ENCODE data around the gene ENTREP3.
A peak's percentile ranks its signal among the peaks of the same experiment; 100 is the strongest.

Gene ENTREP3

DNA sequence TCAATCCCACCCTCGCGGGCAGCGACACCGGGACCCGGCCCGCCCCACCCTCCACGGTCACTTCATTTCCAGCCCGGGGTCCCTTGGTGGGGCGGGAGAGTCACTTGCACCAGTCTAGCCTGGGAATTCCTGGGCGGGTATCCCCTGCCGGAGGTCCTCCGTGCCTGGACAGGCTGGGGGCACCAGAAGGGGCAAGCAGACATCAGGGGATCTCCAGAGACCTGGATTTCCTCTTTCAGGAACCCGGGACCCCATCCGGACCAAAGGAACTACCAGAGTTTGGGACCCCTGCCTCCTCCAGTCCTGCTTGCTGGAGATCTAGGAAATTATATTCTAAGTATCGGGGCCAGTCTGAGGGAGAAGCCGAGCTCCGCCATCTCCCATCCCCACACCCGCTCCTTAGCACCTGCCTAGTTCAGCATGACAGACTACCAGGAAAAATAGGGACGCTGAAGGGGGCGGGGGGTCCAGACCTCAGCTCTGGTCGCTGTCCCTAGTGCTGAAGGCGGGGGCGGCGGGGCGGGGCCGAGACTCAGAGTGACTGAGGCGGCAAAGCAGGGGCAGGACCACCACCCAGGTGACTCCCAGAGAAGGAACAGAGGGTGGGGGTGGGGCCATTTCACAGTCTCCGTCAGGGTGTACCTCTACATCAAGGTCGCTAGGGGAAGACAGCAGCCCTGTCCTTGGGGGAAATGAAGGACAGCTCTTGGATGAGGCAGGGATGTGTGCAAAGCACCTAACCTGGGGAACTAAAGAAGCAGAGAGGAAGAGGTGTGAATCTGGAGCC, 22.8 kb upstream of the ENTREP3 start:
- no peak for DNase-seq

DNA sequence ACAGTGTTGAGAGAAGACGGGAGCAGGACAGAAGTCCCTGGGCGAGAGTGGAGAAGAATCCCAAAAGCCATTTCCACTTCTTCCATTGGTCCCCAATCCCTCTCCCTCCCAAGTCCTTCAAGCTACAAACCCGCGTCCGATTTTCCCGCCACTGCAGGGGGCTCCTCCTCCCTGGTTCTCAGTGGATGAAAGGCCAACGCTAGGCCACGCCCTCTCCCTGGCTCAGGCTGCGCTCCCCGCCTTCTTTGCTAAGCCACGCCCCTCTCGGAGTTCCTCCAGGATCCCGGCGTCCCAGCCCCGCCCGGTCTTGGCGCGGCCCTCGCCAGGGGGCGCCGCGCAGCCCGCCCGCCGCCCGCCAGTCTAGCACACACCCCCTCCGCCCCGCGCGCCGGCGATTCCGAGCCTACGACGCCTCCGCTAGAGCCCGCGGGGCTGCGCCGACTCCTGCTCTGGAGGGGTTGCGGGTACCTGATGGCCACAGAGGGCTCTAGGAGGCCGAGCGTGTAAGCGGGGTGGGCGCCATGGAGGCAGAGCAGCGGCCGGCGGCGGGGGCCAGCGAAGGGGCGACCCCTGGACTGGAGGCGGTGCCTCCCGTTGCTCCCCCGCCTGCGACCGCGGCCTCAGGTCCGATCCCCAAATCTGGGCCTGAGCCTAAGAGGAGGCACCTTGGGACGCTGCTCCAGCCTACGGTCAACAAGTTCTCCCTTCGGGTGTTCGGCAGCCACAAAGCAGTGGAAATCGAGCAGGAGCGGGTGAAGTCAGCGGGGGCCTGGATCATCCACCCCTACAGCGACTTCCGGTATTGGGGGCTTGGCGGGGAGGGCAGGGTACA, 22.0 kb upstream of the ENTREP3 start, which contains the start of gene HCN3:
Gene HCN3 (plus strand): TSS at position 394 of the 832 bp plus-strand sequence. CDS start 128 bp downstream, at position 522.
- DNase-seq: peak; percentile 85

DNA sequence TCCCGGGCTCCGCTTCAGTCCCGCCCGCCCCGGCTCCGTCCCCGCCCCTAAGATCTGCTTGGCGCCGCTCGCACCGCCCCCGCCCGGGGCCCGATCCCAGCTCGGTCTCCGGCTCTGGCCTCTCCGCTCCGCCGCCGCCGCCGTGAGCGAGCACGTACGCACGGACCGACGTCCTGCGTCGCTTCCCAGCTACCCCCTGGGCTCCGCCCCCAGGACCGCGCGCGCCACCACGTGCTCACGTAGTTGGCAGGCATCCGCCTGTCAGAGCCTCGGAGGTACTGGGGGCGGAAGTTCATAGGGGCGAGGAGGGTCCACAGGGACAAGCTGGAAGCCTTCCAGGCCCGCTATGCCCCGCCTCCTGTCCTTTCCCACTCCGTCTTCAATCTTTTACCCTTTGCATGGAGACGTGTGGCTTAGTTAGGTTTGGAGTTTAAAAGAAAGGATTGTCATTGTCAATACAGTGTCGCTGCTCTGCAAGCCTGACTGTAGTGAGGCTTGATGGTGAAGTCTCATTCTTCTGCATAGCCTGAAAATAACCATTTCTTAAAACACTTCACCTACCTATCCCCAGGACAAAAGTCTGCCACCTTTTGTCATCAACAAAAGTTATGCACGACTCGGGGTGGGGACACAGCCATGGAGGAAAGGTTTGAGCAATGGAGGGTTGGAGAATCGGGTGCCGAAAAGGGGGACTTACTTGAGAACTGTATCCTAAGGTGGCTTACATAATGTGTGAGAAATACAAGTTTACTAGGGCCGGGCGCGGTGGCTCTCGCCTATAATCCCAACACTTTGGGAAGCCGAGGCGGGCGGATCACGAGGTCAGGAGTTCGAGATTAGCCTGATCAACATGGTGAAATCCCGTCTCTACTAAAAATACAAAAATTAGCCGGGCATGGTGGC, 18.3 kb upstream of the ENTREP3 start, which contains the start of gene CLK2:
Gene CLK2 (minus strand): TSS at position 162 of the 903 bp plus-strand sequence. CDS start 2,527 bp downstream, outside the sequence.
- DNase-seq: peak; percentile 90

DNA sequence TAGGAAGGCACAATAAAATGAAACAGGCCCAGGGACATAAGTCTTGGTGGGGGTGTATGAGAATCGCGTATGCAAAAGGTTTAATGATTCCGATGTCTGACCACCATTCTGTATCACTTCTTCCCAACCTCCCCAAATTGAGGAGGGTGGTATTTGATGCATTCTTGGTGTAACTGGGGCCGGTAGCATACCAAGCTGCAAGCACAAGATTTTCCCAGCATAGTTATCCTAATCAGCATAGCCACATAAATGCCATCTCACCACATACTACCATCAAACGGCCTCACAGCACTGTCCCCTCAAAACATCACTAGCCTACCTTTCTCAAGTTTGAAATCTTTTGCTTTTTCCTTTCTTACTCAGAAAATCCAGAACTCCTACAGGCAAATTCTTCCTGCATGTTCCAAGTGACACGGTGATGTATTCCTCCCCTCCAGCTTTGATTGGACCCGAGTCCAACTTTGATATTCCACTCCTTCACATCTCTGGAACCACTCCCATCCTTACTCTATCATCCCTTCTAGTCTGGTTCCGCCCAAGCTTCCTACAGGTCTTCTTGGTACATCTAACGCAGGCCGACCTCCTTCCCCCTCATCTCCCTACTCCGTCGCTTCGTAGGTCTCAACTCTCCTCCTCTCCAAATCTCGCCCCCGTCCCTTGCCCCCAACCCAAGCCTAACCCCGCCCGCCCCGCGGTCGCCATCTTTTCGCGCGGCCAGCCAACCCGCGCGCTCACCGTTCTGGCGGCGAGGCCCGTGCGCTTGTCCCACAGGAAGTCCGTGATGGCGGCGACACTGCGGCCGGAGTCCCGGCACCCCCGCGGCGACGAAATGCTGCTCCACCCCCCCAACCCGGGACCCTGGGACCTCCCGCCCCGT, 17.4 kb upstream of the ENTREP3 start:
- no peak for DNase-seq

DNA sequence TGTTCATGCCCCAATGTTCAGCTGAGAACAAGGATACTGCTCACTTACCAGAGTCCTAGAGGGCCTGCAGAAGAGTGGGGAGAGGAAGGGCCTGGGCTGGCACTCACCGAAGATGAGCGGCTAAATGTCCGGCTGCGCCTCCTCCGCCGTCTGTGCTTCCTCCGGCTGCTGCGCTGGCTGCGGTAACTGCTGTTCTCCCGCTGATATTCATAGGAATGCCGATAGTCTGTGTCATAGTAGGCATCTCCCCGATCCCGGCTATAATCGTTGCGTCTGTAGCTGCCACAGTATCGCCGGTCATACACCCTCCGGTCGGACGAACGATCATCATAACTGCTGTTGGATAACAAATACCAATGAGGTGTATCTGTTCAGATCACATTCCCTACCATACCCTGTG, 14.1 kb upstream of the ENTREP3 start:
- no peak for DNase-seq

DNA sequence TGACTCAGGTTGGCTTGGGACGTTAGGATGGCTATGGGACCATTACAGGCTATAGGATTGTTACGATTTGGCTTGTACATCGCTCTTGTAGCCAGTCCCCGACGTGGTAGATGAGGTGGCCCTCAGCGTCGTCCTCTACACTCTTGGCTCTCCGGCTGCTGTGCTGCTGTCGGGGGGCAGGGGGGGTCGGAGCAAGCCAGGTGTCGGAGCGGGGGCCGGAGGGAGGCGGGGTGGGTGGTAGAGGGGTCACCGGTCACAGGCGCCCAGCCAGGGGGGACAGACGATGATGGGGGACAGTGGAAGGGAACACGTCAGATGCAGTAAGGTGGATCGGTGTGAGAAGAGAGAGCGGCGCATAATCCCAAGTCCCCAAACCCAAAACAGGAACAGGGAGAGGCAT, 13.3 kb upstream of the ENTREP3 start:
- no peak for DNase-seq

DNA sequence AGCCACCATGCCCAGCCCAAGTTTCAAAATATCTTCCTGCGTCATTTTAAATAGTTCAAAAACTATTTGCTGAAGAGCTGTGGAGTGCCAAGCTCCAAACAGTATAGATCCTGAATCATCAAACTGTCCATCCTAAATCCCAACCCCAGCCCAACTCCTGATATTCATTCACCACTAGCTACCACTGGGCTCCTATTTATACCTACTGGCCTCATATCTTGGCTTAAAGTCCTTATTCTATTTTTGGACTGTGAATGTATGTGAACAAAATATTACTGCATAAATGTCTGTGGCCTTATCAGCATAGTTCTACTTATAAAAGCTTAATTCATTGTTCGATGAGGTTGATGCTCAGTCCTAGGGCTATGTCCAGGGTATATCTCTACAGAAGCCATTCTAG, 12.1 kb upstream of the ENTREP3 start:
- no peak for DNase-seq

DNA sequence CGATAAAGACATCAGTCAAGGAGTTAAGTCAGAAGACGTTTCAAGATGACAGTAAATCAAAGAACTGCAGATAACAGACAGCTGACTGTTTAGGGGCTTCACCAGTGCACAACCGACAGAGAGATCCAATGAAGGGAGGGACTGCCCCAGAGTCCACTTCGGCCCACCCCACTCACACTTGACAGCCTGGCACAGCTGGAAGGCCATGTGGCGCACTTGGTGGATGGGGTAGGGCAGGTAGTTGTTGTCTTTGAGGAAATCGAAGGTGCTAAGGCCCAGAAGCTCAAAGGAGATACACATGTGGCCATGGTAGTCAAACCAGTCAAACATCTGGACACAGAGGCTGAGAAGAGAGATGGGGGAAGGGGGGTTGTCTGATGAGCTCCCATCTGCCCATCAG, 11.3 kb upstream of the ENTREP3 start:
- no peak for DNase-seq

DNA sequence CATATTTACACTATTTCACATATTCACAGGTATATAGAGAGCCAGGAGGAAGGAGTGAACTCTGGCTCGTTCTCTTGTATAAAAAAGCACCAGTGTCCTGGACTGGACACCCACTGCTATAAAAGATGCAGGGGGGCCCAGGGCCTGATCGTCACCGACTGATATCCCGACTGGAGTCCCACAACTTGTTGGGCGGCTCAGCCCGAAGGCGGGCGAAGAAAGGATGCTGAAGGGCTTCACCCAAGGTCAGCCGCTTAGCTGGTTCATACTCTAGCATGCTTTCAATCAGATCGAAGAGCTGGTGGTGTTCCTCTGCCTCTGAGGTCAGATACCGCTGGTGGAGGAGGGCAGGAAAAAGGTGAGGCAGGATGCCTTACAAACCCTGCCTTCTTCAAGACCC, 7.8 kb upstream of the ENTREP3 start:
- no peak for DNase-seq

DNA sequence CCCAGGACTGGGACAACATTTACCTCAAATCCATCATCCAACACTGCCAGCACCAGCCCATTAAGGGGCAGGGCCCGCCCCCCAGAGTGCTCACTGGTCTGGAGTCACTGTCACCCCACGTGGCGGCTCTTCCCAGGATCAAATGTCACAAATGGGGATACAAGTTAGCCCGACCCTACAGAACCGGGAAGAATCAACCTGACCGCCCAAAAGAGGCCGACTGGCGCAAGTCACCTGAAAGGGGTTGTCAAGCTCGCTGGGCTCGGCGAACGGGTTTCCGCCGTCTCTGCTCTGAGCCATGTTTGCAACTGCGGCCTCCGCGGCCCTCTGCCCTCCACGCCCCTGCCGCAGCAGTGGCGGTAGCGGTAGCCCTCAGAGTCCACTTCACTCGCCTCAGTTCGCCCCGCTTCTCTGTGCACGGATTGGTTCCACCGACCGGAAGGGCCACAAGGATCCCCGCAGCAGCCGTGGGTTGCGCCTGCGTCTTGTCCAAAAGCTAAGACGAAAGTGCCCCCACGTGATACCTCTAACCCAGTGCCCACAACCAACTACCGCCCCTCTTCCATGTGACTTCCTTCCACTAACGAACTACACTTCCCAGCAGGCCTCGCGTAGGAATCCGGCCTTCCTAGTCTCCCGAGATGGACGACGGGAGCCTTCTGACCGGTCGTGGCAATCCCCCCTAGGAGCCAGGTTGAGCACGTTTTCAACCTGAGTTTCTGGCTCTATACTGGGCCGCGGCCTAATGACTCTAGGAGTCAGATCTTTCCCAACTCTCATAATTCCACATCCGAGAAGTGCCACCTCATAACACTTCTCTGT, 6.8 kb upstream of the ENTREP3 start, which contains the start of gene SCAMP3:
Gene SCAMP3 (minus strand): TSS at position 509 of the 822 bp plus-strand sequence. CDS start 209 bp downstream, at position 300.
- DNase-seq: peak; percentile 90

DNA sequence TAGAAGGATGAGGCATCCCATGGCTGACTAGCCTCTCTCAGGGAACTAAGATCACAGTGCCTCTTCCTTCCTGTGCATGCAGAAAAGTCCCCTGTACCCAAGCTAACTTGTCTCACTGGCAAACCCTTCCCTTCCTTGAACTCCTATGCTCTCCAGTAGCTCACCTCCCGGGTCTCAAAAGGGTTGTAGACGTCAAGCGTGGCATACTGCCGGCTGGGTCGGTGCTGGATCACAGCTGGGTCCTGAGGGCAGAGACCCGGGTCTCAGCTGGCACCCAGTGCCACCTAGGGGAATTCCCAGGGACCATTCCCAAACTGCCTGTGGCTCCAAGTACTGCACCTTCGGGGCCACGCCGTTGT, 6.2 kb upstream of the ENTREP3 start:
- DNase-seq: no peak

DNA sequence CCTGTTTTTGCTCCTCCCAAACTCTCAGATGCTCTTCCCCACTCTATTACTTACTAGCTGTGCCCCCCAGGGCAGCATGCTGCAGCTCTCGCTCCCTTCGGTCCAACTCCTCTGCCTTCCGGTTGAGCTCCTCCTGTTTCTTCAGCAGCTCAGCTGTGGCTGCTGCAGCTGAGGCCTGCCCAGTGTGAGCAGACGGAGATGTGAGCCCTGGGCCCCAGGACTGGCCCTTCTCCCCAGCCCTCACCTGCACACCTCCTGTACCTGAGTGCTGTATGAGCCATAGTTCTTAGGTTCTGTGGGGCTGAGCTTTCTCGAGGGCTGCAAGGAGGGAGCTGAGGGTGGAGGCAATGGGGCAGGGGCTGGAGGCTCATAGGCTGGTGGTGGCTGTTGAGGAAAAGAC, 5.0 kb upstream of the ENTREP3 start:
- DNase-seq: no peak

DNA sequence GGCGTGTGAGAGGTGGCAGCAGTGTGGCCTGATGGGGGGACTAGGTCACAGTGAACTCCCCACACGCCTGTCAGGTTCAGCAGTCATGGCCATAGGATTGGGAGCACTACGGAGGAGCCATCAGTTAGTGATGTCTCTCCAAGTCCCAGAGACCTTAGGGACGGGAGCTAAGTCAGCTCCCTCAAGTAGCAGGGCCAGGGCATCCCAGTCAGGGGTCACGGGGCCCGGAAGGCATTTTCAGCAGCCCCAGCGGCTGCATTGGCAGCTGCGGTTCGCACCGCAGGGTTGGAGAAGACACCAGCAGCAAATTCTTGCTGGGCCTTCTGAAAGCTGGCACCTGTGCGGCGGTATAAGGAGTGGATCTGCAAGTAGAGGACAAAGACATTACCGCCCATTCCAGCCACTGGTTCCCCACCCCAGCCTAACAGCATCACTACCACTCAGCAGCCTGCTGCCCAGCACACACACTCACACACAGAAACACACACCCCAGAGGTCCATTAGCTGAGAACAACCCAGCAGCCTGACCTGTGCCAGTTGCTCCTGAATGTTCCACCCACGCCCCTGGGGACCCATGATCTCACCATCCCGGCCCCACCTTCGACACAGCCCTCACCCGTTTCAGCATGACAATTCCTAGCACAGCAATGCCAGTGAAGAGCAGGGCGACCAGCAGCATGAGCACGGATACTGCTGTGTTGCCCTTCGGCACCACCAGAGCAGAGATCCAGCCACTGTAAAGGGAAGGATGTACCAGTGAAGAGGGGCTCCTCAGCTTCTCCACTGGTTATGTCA, 972 bp upstream of the ENTREP3 start:
- DNase-seq: no peak

DNA sequence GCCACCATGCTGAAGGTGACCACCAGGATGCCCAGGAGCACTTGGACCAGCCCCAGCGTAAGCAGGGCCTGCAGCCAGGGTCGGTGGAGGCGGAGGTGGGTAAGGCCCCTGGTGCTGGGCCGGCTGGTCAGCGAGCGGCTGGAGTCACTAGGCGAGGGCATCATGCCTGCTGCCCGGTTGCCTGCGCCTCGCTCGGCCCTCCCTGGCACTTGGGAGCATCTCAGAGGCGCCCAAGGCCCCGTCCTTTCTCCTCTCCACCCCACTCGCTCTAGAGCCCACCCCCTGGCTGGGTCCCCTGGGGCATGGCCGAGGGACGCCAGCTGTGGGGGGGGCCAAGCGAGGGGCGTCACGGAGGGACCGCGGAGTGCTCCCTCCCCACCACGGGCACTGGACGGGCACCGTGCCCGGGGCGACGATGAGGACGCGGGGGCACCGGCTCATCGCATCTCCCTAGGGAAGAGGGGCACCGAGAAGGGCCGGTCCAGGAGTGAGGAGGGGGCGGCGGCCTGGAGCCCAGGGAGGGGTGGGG, 505 bp downstream of the ENTREP3 start:
- no peak for DNase-seq

DNA sequence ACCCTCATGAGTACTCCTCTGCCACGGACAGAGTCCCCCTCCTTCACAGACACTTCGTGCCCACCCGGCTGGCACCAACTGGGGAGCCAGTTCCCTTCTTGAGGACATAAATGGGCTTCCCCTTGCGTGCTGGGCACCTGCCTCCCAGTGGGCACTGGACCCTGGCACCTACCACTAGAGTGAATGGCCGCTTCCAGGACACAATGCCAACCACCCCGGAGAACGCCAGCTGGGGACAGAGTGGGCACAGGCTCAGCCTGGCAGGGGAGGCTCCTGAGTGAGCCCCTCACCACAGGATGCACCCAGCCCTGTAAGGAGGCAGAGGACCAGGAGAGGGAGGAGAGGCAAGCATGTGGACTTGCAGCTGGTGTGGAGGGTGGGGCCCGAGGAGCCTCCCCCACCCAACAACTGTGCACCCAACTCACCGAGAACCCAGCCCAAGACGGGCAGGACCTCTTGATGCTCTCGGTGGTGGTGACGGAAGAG, 1.0 kb downstream of the ENTREP3 start:
- no peak for DNase-seq

DNA sequence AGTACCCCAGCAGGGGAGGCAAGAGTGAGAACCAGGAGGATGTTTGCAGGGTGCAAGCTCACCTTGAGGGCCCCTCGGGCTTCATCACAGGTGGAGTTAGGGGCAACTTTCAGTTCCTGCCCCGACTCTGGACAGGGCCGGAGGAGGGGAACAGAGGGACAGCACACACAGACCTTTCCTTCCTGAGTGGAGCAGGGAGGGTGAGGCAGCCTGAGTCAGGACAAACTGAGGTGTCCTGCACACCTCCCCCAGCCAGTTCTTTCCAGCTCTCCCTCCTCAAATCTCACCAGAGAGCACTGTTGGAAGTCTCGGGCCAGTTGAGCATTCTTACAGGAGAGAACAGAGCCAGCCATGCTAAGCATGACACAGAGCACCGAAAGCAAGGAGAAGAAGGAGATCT, 1.5 kb downstream of the ENTREP3 start:
- DNase-seq: no peak

DNA sequence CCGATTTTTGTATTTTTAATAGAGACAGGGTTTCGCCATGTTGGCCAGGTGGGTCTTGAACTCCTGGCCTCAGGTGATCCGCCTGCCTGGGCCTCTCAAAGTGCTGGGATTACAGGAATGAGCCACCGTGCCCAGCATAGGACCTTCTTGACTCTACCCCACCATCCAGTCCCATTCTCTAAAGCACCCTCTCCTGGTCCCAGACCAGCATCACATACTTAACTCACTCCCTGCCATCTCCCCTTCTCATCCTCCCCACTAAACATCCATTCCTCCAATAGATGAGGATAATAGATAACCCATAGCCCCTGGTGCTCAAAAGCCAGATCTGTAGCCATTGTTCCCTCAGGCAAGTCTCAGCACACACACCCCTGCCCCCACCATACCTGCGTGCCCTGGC, 2.1 kb downstream of the ENTREP3 start:
- no peak for DNase-seq

DNA sequence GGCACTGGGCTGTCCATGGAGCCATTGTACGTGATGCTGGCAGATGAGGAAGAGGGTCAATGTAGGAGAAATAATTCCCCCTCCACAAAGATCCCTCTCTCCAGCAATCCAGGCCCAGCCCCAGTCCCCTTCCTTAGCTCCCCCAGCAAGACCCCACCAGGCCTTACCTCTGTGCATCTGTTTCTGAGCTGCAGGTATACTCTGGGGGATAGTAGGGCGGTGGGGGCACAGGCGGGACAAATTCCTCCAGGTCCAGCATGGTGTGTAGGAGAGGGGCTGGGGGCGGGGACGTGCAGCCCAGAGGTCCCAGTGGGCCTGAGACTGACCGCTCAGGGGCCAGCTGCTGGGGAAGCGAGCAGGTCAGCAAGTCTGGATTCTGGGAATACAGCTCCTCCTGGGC, 3.7 kb downstream of the ENTREP3 start:
- DNase-seq: no peak

DNA sequence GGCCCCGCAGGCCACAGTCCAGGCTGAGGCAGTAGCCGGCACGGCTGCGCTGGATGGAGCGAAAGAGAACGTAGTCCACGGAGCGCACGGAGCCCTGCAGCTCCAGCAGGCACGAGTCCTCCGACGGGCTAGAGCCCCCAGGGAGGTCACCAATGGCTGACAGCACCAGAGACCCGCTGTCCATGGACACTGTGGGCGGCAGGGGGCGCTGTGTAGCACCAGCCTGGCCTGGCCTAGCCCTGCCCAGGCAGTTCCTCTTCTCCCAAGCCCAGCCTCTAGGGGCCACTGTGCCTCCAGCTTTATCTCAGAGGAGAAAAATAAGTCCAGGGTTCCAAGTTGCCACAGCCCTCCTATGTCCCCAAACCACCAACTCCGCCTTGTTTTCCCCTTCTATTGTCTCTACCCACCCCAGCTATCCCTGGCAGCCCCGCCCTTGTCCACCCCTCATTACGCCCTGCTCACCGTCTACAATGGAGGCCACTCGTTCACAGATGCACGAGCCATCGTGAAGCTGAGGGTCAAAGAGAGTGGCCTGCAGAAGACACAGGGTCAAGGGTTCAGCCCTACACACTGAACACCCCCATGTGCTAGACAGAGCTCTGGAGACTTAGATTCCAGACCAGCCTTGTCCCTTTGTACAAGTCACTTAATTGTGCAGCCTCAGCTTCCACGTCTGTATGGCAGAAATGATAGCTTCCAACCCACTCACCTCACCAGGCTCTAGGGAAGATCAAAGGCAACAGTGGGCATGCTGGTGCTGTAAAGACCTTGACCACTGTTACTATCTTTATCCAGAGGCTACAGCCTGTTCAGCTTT, 4.4 kb downstream of the ENTREP3 start:
- DNase-seq: peak; percentile 66

All from GF-D8 (cell line).